ENCODE results near the gene TENT4A.

TENT4A gene

GRCh38 chr5:6780802-6781391 is 67.7 kb downstream of the TENT4A start:
- no peak for DNase-seq

- DNase-seq = peak; percentile 27
Measured at GRCh38 chr5:6781716-6782115, 68.5 kb downstream of the TENT4A start.

- DNase-seq = no peak
Measured at GRCh38 chr5:6783787-6784186, 70.6 kb downstream of the TENT4A start.

- DNase-seq = no peak
Measured at GRCh38 chr5:6784481-6784880, 71.2 kb downstream of the TENT4A start.

GRCh38 chr5:6785161-6785860 is 72.1 kb downstream of the TENT4A start:
- DNase-seq = no peak

- DNase-seq = no peak
Measured at GRCh38 chr5:6785861-6786180, 72.6 kb downstream of the TENT4A start.

GRCh38 chr5:6786786-6787495 is 73.7 kb downstream of the TENT4A start:
- no peak for DNase-seq

GRCh38 chr5:6787941-6788340 is 74.7 kb downstream of the TENT4A start:
- DNase-seq = no peak

GRCh38 chr5:6788439-6788838 is 75.2 kb downstream of the TENT4A start:
- DNase-seq = no peak

- no peak for DNase-seq
Measured at GRCh38 chr5:6788956-6789649, 75.9 kb downstream of the TENT4A start.

GRCh38 chr5:6790346-6790865 is 77.2 kb downstream of the TENT4A start:
- no peak for DNase-seq

GRCh38 chr5:6791031-6791430 is 77.8 kb downstream of the TENT4A start:
- DNase-seq = no peak

- DNase-seq = no peak
Measured at GRCh38 chr5:6792376-6792775, 79.1 kb downstream of the TENT4A start.

GRCh38 chr5:6792911-6793471 is 79.8 kb downstream of the TENT4A start:
- no peak for DNase-seq

GRCh38 chr5:6801236-6801635 is 88.0 kb downstream of the TENT4A start:
- no peak for DNase-seq

GRCh38 chr5:6803981-6804550 is 90.8 kb downstream of the TENT4A start:
- no peak for DNase-seq

- peak; percentile 52 for DNase-seq
Measured at GRCh38 chr5:6804766-6805501, 91.7 kb downstream of the TENT4A start.

GRCh38 chr5:6805841-6806240 is 92.6 kb downstream of the TENT4A start:
- DNase-seq = no peak
